ENCODE results near the gene MPRIP.

Gene MPRIP

DNA sequence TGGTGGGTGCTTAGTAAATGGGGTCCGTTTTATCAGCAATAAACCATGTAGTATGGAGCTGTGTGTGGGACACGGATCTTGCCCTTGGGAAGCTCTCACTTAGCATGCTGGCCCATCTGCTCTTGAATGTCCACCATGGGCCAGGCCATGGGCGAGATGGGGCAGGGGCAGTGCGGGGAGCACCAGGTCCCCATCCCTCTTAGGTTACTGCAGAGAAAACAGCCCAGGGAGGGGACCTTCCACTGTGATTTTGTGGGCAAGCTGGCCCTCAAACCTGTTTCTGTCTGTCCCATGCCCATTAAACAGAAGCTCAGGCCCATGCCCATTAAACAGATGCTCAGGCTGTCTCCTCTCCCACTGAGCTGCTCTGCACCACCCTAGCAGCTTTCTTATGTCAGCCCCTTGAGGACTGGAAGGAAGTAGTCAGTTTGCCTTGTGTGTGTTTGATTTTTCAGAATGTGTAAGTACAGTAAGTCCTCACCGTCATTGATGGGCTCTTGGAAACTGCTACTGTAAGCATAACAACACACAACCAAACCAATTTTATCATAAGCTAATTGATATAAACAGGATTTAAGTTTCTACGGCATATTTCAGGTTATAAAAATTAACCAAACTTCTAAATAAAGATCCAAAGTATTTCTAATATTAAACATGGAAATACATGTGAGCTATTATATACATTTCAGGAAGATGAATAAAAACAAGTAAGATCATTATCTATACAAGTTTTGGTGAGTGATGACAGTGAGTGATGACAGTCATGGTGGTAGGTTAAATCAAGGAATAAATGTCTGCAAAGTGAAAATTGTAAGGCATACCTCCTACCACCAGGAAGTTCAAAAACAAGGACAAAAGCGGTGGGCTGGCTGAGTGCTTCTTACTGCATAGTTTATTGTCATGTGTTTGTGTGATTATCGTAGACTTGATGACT is 11.5 kb downstream of the MPRIP start:
- no peak for DNase-seq

DNA sequence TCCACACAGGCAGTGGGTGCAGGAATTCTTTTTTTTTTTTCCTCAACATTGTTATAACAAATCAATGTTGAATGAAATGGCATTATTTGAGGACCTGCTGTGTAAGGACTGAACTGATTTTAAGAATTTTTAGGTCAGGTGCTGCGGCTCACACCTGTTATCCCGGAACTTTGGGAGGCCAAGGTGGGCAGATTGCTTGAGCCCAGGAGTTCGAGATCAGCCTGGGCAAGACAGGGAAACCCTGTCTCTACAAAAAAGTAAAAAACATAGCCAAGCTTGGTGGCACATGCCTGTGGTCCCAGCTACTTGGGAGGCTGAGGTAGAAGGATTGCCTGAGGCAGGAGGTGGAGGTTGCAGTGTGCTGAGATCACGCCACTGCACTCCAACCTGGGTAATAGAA is 12.4 kb downstream of the MPRIP start:
- no peak for DNase-seq

DNA sequence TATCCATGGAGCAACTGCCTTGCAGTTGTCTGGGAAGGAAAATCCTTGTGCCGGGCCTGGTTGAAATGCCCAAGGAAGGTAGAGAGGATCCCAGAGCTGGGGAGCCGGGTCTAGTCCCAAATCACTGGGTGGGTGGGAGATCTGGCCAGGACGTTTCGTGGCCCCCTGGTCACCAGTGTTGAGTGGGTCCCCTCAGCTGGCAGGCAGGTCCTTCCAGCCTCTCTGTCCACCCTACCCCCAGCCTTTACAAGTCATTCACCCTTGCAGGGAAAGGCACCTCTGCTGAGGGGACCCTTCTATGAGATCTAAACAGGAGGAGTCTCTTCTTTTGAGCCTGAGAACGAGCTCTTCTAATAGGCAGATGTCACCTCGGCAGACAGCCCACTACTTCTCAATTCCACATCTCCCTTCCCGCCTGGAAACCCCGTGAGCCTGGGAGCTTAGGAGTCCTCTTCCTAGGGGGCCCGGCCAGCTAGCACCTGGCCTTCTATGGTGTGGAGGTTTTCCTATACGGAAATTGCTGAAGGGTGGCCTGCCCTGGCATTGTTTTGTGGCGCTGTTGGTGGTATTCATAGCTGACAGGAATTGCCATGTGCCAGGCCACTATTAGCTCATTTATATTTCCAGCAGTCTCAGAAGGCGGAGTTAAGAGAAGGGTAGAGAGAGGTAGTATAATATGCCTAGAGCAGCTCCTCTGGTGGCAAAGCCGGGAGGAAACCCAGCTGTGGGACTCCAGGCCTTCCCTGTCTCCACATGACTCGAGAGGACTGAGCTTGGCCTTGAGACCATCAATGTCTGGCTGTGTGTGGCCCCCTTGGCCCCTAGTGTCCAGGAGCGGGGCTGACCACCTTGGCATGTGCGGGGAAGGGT is 13.3 kb downstream of the MPRIP start:
- DNase-seq = no peak

DNA sequence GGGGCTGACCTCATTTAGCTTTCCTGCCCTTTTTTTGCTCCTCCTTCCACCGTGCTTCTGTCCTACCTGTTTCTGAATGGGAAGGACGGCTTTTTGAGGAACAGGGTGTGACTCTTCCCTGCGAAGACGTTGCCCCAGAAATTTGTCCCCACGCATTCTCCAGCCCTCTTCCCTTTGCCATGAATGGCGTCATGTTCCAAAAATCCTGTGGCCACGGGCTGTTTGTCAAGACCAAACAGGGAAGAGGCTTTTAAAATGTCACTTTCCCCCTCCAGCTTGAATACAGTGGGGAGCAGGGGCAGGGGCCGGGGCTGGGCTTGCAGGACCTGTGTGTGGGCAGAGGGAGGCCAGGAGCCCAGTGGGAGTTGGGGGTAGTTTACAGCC is 13.9 kb downstream of the MPRIP start:
- DNase-seq = no peak

DNA sequence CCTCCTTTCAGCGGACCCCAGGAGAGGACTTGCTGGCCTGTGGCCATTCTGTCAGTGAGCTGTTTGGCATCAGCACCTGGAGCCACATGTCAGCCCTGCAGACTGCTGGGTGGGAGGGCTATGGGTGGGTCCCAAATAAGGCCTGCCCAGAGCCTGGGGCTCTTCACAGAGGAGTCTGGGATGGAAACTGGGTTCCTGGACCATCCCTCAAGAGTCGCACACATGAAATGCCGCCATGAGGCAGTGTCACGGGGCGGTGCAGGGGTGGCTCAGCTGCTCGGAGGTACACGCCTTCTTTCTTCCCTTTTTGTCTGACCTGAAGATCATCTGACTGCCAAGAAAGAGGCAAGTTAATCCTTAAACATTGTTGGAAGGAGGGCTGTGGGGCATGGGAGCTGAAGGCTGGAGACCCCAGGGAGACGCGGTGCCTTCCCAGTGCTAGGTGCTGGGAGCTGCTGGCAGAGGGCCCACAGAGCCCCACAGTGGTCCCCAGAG is 14.8 kb downstream of the MPRIP start:
- DNase-seq = no peak

DNA sequence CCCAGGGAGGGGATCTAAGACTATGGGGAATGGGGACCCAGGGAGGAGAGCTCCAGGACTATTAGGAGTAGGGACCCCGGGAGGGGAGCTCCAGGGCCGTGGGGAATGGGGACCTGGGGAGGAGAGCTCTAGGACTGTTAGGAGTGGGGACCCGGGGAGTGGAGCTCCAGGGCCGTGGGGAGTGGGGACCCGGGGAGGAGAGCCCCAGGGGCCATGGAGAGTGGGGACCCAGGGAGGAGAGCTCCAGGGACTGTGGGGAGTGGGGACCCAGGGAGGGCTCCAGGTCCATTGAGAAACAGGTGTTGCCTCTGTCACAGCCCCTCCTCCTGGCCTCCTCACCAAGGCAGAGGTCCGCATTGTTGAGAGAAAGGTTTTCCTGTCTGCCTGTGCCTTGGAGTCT is 16.0 kb downstream of the MPRIP start:
- DNase-seq = no peak

DNA sequence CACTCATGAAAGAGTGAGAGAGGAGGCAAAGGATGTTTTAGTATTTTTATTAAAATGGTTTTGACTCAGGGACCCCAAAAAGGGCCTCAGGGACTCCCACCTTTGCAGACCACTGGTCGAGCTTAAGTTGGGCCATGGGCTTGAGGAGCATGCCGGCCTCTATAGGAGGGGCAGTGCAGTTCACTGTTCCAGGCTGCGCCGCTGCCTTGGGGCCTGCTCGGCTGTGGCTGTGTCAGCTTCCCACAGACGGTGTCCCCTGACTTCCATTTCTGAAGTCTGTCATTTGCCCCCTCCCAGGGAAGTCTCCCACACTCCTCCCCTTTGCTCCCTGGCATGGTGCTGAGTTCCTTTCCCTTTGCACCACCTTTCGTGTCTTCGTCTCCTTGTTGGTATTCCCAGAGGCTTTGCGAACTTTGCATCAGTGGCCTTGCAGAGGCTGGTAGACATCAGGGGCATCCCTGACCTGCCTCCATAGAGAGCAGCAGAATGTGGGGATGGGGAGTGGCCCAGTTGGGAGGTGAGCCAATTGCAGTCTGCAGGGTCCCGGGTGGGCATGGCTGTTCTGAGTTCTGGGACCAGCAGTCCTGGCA is 17.1 kb downstream of the MPRIP start:
- no peak for DNase-seq

DNA sequence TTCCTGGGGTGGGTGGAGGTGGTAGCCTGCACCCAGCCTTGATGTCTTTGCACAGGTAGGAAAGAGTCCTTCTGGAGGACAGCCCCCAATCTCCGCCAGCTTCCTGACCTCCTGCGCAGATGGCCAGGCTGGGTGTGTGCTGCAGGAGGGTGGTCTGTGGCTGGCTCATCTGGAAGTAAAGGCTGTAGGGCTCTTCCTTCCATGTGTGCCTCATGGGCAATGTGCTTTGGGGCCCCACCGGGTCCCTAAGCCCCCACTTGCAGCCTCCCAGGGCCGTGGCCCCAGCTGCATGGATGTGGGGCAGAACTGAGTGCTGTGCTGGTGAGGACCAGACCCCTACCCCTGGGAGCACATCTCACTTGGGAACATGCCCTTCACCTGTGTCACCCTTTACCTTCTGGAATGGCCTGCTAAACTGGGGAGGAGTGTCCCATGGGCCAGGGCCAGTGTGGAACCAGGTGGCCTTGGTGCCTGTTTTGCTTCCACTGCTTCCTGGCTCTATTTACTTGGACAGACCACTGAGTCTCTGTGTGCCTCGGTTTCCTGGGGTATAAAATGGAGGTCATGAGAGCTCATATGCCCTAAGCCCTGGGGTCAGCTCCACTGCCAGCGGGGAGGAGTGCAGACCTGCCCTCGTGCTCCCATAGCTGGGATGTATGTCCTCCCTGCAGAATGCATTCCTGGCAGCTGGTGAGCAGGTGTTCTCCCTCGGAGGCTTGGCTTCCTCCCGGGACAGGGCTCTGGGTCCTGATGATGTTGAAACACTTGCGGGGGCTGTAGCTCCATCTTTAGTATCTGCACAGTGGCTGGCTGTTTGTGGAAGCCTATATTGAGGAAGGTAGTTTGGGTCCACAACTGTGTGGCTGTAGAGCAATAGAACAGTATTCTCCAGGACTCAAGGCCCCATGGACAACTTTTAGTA is 18.0 kb downstream of the MPRIP start:
- no peak for DNase-seq

DNA sequence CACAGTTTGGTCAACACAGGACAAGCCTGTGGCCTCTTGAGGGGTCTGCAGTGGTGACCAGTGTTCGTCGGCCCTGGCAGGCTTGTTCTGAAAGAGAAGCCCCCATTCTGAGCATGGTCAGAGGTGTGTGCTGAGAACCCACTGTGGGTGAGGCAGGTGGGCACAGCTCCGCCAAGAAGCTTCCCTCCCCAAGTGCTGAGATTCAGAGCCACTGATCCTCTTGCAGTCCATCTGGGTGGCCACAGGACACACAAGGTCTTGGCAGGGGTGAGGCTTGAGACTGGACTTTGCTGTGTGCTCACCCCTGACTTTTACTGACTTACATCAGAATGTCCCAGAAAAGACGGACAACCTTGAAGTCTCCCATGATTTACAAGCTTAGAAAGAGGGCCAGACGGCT is 18.7 kb downstream of the MPRIP start:
- no peak for DNase-seq

DNA sequence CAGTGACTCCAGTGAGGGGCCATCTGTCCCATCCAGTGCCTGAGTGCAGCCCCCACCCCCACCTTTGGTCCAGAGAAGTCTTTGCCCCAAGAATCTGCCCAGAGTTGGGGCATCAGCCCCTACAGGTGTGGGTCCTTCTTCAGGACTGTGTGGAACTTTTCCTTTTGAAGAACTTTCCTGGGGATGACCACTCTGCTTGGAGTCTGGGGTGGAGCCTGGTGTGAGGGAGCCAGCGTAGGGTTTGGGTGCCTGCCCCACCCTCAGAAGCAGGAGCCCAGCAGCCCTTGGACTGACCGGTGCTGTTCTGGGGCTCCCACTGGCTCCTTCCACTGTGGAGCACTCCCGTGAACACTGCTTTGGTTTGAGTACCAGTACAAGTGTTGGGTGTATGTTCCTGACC is 19.3 kb downstream of the MPRIP start:
- no peak for DNase-seq

DNA sequence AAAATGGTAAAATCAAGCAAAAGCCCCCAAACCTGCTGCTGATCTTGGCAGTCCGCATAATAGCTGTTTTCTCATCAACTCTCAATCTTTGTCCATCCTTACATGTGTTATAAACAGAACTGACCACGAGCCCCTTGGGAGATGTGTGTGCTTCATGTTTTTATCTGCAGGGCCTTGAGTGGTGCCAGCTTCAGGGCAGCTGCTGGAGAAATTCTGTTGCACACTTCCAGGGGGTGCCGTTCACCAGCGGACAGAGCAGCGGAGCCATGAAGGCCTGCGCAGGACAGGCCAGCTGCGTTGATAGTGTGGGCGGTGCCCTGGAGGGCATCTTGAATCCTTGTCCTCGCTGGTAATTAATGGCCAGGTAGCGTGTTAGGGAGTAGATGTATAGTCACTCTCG is 20.1 kb downstream of the MPRIP start:
- no peak for DNase-seq

DNA sequence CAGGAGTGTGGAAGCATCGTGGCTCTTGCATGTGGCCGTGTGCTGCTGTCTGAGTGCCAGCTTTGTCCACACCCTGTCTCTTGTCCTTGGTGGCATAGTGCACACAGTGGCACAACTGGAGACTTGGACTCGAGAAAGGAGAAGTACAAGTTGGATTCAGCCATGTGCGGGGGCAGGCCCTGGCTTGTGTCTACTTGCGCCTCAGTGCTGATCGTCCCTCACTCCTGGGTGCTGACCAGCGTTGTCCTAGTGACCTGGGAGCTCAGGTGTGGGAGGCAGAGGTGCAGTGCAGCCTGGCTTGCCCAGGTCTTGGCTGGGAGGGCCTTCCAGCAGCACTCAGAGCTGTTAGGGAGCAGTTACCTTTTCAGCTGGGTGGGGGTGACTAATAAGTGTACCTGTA is 20.6 kb downstream of the MPRIP start:
- no peak for DNase-seq

DNA sequence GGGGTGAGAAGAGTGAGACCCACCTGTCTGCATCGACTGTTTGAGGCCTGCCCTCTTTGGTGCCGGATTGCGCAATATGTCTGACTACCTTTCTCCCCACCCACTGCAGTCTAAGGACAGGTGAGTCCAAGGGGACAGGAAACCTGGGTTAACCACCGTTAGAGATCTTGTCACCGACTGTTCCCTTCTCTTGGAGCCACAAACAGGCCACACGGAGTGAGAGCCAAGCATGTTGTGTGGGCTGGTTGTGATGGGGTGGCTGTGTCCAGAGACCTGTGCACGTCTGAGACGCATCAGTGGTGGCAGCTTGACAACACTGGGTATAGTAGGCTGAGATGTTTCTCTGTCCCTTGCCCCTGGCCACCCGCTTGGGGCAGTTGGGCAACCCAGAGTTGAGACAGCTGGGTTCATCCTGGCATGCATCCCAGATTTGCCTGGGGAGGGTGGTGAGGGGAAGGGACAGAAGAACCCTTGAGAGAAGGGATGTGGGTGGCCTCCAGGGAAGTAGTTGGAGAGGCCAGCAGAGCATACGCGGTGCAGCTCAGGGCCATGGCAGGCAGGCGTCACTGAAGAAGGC is 21.4 kb downstream of the MPRIP start:
- DNase-seq = no peak

DNA sequence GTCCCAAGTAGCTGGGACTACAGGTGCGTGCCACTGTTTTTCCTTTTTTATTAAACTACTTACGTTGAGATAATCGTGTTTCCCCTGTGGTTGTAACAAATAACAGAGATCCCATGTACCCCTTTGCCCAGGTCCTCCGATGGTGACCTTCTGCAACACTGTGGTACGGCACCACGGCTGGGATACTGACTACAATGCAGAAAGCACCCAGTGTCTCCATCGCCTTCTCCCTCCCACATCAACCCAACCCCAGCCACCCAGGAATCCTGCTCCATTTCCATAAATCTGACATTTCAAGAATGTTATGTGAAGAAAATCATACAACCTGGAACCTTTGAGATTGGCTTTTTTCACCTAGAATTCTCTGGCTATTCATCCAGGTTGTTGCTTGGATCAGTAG is 22.1 kb downstream of the MPRIP start:
- no peak for DNase-seq

DNA sequence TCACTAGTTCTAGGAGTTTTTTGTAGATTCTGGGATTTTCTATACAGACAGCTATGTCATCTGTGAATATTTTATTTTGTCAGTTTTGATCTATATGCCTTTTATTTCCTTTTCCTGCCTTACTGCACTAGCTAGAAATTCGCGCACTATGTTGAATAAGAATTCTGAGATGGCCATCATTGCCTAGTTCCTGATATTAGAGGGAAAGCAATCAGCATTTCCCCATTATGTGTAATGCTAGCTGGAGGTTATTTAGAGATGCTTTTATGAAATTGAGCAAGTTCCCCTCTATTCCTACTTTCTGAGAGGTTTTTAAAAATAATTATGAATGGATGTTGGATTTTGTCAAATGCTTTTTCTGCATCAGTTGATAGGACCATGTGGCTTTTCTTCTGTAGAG is 23.8 kb downstream of the MPRIP start:
- DNase-seq = no peak

DNA sequence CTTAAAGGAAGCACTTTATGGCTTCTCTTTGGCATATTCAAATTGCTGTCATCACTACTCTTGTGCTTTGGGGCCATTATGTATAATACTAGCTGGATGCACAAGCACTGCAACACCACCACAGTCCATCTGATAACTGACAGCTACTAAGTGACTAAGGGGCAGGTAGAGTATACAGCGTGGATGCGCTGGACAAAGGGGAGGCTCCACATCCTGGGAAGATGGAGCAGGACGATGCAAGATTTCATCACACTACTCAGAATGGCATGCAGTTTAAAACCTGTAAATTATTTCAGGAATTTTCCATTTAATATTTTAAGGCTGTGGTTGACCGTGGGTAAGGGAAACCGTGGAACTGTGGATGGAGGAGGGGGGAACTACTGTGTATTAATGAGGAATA is 25.0 kb downstream of the MPRIP start:
- no peak for DNase-seq

DNA sequence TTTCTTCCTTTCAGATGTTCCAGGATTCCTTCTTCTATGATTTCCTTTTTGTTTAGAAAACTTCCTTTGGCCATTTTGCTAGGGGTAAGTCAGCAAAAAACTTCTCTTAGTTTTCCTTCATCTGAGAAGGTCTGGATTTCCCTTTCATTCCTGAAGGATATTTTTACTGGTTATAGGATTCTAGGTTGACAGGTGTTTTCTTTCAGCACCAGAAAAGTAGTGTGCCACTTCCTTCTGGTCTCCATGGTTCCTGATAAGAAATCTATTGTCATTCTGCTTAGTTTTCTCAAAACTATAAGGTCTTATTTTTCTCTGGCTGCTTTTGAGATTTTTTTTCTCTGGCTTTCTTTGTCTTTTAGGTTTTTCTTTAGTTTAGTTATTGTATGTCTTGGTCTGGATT is 27.6 kb downstream of the MPRIP start:
- DNase-seq = no peak

DNA sequence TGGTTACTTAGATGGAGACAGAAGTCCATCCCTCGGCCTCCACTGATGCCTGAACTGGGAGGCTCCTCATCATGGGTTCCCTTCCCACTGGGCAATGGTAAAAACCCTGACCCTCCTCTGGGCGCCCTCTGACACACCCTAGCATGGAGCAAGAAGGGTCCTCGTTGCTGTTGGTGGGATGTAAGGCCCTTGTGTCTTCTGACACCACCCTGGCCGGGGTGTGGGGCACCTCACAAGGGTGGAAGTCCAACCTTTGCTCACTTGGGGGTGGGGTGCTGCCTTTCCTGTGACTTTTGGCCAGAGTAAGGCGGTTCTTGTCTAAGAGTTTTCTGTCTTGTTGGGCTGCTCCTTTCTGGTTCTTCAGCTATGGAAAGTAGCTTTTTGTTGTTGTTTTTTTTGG is 28.7 kb downstream of the MPRIP start:
- no peak for DNase-seq

DNA sequence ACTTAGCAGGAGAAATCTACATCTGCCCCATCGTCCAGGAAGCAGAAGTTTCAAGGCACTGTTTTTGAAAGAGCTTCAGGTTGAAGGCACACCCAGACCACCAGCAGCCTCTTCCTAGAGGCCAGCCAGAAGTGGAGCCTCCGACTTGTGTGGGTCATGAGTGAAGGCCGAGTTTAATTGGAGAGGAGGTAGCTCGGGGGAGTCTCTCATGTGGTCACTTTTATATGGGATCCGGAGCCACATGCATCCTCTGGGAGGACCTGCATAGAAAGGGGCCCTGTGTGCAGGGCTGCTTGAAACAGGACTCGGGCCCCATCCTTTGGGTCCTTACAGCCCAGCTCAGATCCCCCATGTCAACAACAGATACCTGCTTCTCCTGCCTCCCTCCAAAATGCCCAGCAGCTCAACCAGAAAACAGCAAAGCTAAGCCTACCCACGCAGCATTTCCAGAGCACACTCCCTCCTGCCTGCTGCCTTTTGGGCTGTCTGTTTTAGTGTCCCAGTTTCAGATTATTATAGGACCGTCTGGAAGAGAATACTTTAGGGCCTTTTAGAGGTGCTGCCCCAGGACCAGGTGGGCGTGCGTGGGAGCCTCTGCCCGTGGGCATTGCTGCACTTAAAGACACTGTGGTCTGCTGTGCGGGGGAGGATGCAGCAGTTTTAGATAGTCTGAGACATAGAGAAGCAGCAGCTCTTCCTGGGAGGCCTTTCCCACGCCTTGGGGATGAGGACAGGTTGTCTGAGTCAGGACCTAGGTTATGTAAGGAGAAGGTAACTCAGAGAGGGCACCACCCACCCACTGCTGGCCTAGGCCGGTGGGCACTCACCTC is 29.5 kb downstream of the MPRIP start:
- no peak for DNase-seq

DNA sequence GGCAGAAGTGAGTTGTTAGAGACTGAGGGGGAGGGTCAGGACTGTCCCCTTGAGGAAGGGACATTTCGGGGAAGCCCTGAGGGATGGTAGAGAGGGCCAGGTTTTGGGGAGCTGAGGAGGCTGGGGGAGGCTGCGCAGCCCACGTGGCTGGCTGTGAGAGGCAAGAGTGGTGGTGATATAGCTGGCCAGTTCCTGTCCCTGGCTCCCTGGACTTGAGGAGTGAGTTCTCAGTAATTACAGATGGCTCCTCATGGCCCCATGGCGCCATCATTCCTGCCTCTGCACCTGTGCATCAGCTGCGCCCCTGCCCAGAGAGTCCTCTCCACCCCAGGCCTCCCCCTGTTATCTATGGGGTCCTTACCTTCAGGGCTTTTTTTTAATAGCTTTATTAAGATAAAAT is 30.3 kb downstream of the MPRIP start:
- DNase-seq = no peak

DNA sequence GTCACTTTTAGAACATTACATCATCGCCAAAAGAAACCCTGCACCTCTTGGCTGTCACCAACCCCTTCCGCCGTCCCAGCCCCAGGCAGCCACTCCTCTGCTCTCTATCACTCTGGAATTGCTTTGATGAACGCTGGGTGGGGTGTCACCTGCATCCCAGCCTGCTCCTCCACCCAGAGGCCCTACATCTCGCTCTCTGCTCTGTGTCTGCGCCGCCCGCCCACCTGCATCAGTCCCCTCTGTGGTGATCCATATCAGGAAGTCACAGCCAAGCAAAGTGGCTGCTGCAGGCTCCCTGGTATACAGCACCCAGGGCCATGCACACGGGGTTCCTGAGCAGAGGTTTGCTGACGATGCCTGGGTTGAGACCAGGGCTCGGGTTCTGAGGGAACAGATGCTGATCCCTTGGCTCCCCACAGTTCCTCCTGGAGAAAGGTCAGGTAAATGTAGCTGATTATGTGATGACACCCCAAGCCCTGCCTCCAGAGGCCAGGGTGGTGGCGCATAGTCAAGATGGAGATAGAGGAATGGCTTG is 30.8 kb downstream of the MPRIP start:
- DNase-seq = no peak

Data from activated T-cell treated with anti-CD3 and anti-CD28 coated beads, Interleukin-2, amount 50 U/mL, for 48 hours (primary cell).